OCI-LY7 (cell line): Measurements from ENCODE around the gene NOL4L. TPM values are rescaled to one million over a fixed set of nuclear protein-coding genes. Genes with fewer than 3 reads are reported as not detected.
A peak's percentile ranks its signal among the peaks of the same experiment; 100 is the strongest.

Experiments used
- BruUV-seq: library from RNA; stranded (reverse); fragments of 400-500 nt; replicated peaks from 2 replicates; lab custom pipeline; 2021; lab: Mats Ljungman, UMichigan
- CTCF ChIA-PET: fragments of 300-600 bp; sonication (Branson Sonifier 250); formaldehyde crosslinking; loops from one replicate; lab custom pipeline; 2022; ENCODE audit warnings: antibody characterized with exemption; ENCODE audit not compliant: unreplicated experiment; lab: Charles Lee
- POLR2A ChIA-PET: fragments of 300-600 bp; sonication (Branson Sonifier 250); formaldehyde crosslinking; loops from one replicate; lab custom pipeline; 2022; ENCODE audit warnings: antibody characterized with exemption; lab: Charles Lee
- DNase-seq: peaks from one replicate; pipeline ENCODE4 v3.0.0-alpha.2; 2015; ENCODE audit warnings: low spot score
- H2AFZ ChIP-seq: fragments of 200-600 bp; sonication (generic), shearing (Covaris generic); 2 replicates; pipeline ENCODE4 v1.6.1; 2014; ENCODE audit warnings: mild to moderate bottlenecking, antibody characterized with exemption, low read length, moderate library complexity
- H3K27ac ChIP-seq: fragments of 200-600 bp; sonication (generic); 2 replicates; pipeline ENCODE4 v1.5.1; 2014; ENCODE audit warnings: mixed run types, low read depth, mild to moderate bottlenecking, moderate library complexity, low read length, inconsistent platforms; ENCODE audit not compliant: poor library complexity, severe bottlenecking
- H3K36me3 ChIP-seq: fragments of 200-600 bp; sonication (generic); 2 replicates; pipeline ENCODE4 v1.6.1; 2014; ENCODE audit warnings: mild to moderate bottlenecking, antibody characterized with exemption, low read length, moderate library complexity, mixed read lengths; ENCODE audit not compliant: insufficient read depth
- H3K4me1 ChIP-seq: fragments of 200-600 bp; sonication (generic); 2 replicates; pipeline ENCODE4 v1.5.1; 2014; ENCODE audit warnings: mild to moderate bottlenecking, low read length; ENCODE audit not compliant: insufficient read depth, poor library complexity, severe bottlenecking
- H3K4me2 ChIP-seq: fragments of 200-600 bp; sonication (generic); 2 replicates; pipeline ENCODE4 v1.6.1; 2014; ENCODE audit warnings: mild to moderate bottlenecking, low read length
- H3K4me3 ChIP-seq: fragments of 200-600 bp; sonication (generic); 2 replicates; pipeline ENCODE4 v1.5.1; 2014; ENCODE audit warnings: mild to moderate bottlenecking, low read depth, low read length; ENCODE audit not compliant: poor library complexity, severe bottlenecking
- H3K79me2 ChIP-seq: fragments of 200-600 bp; sonication (generic); 2 replicates; pipeline ENCODE4 v1.6.1; 2016; ENCODE audit warnings: low read depth, mild to moderate bottlenecking, low read length, moderate library complexity, mixed read lengths; ENCODE audit not compliant: insufficient read depth
- H3K9me2 ChIP-seq: fragments of 200-600 bp; sonication (generic); 2 replicates; pipeline ENCODE4 v1.6.1; 2016; ENCODE audit warnings: mild to moderate bottlenecking, low read length, mixed read lengths; ENCODE audit not compliant: insufficient read depth
- H3K9me3 ChIP-seq: fragments of 200-600 bp; sonication (generic); 2 replicates; pipeline ENCODE4 v1.6.1; 2014; ENCODE audit warnings: mild to moderate bottlenecking, mixed run types, low read length, mixed read lengths
- H4K20me1 ChIP-seq: fragments of 200-600 bp; sonication (generic); 2 replicates; pipeline ENCODE4 v1.6.1; 2014; ENCODE audit warnings: mild to moderate bottlenecking, antibody characterized with exemption, low read length, moderate library complexity, mixed read lengths; ENCODE audit not compliant: insufficient read depth
- EZH2phosphoT487 ChIP-seq: fragments of 200-600 bp; sonication (generic); IDR thresholded peaks from 2 replicates; pipeline ENCODE4 v1.6.1; 2018; ENCODE audit warnings: low read depth, borderline replicate concordance, mild to moderate bottlenecking, mixed run types, antibody characterized with exemption, low read length, moderate library complexity, mixed read lengths
- intact Hi-C: fragments of 100-400 bp; cut with micrococcal nuclease; formaldehyde crosslinking; loops from one replicate; pipeline ENCODE4 v1.10.0; 2022; ENCODE audit not compliant: unreplicated experiment
- total RNA-seq, 2 experiments: library from RNA; depleted of rRNA in 1 of 2; stranded (reverse); fragments of >200 nt in 1 of 2; shearing (Covaris generic) in 1 of 2; gene quantifications; 2 replicates each; pipeline ENCODE4 v1.2.3, GENCODE V29; 2014 to 2022
- TF ChIP-seq, protein P1 (sequence below): fragments of 200-600 bp; sonication (generic); conservative IDR thresholded peaks from 2 replicates; pipeline ENCODE4 v1.5.1; 2014; ENCODE audit warnings: mild to moderate bottlenecking, antibody characterized with exemption, low read length, moderate library complexity, mixed read lengths

The NOL4L gene
- total RNA-seq, 2 experiments from 2014 or later: 3.9 to 4.2 TPM

DNA sequence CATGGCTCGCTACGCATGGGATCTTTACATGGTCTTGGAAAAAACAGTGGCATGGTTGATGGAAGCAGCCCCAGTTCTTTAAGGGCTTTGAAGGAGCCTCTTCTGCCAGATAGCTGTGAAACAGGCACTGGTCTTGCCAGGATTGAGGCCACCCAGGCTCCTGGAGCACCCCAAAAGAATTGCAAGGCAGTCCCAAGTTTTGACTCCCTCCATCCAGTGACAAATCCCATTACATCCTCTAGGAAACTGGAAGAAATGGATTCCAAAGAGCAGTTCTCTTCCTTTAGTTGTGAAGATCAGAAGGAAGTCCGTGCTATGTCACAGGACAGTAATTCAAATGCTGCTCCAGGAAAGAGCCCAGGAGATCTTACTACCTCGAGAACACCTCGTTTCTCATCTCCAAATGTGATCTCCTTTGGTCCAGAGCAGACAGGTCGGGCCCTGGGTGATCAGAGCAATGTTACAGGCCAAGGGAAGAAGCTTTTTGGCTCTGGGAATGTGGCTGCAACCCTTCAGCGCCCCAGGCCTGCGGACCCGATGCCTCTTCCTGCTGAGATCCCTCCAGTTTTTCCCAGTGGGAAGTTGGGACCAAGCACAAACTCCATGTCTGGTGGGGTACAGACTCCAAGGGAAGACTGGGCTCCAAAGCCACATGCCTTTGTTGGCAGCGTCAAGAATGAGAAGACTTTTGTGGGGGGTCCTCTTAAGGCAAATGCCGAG lies 148.8 kb downstream of the NOL4L start:
- Histone ChIP-seq H3K4me1 (peaks cover 3% of the 10 kb centered on the region), H3K79me2 (no peaks in the 10 kb centered on the region), H3K27ac (no peak overlapping the region), H3K9me3 (no peaks in the 10 kb centered on the region), H4K20me1 (no peaks in the 10 kb centered on the region), H3K36me3 (peaks cover 86% of the 10 kb centered on the region), H2AFZ (no peak overlapping the region), H3K4me3 (no peak overlapping the region), H3K9me2 (no peaks in the 10 kb centered on the region), H3K4me2 (no peak overlapping the region)
- BruUV-seq: TSS peak; percentile 27
- intact Hi-C loops: no loop called here
- no peak for DNase-seq
- CTCF ChIA-PET: no interaction called here
- TF ChIP-seq, protein P1, sequence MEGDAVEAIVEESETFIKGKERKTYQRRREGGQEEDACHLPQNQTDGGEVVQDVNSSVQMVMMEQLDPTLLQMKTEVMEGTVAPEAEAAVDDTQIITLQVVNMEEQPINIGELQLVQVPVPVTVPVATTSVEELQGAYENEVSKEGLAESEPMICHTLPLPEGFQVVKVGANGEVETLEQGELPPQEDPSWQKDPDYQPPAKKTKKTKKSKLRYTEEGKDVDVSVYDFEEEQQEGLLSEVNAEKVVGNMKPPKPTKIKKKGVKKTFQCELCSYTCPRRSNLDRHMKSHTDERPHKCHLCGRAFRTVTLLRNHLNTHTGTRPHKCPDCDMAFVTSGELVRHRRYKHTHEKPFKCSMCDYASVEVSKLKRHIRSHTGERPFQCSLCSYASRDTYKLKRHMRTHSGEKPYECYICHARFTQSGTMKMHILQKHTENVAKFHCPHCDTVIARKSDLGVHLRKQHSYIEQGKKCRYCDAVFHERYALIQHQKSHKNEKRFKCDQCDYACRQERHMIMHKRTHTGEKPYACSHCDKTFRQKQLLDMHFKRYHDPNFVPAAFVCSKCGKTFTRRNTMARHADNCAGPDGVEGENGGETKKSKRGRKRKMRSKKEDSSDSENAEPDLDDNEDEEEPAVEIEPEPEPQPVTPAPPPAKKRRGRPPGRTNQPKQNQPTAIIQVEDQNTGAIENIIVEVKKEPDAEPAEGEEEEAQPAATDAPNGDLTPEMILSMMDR: no peak
- TF ChIP-seq EZH2phosphoT487: no peak
- POLR2A ChIA-PET: no interaction called here

DNA sequence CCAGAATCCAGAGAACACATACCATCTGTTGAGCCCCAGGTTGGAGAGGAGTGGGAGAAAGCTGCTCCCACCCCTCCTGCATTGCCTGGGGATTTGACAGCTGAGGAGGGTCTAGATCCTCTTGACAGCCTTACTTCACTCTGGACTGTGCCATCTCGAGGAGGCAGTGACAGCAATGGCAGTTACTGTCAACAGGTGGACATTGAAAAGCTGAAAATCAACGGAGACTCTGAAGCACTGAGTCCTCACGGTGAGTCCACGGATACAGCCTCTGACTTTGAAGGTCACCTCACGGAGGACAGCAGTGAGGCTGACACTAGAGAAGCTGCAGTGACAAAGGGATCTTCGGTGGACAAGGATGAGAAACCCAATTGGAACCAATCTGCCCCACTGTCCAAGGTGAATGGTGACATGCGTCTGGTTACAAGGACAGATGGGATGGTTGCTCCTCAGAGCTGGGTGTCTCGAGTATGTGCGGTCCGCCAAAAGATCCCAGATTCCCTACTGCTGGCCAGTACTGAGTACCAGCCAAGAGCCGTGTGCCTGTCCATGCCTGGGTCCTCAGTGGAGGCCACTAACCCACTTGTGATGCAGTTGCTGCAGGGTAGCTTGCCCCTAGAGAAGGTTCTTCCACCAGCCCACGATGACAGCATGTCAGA lies 149.6 kb downstream of the NOL4L start:
- no peak overlapping the region for H3K27ac ChIP-seq
- H3K4me3 ChIP-seq: no peak overlapping the region
- ChIA-PET CTCF (no interaction called here), POLR2A (no interaction called here)
- no peaks in the 10 kb centered on the region for H3K79me2 ChIP-seq
- no peak for DNase-seq
- peaks cover 91% of the 10 kb centered on the region for H3K36me3 ChIP-seq
- H4K20me1 ChIP-seq: no peaks in the 10 kb centered on the region
- no peak overlapping the region for H3K4me2 ChIP-seq
- no peaks in the 10 kb centered on the region for H3K4me1 ChIP-seq
- BruUV-seq: no TSS peak
- intact Hi-C loops: no loop called here
- H3K9me2 ChIP-seq: no peaks in the 10 kb centered on the region
- no peak for TF ChIP-seq EZH2phosphoT487
- TF ChIP-seq, protein P1: no peak
- H2AFZ ChIP-seq: no peak overlapping the region
- H3K9me3 ChIP-seq: no peaks in the 10 kb centered on the region

DNA sequence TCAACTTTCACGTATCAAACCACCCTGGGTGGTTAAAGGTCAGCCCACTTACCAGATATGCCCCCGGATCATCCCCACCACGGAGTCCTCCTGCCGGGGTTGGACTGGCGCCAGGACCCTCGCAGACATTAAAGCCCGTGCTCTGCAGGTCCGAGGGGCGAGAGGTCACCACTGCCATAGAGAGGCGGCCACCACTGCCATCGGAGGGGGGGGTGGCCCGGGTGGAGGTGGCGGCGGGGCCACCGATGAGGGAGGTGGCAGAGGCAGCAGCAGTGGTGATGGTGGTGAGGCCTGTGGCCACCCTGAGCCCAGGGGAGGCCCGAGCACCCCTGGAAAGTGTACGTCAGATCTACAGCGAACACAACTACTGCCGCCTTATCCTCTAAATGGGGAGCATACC lies 150.7 kb downstream of the NOL4L start:
- Histone ChIP-seq H3K4me2 (no peak overlapping the region), H3K9me2 (no peaks in the 10 kb centered on the region), H4K20me1 (no peaks in the 10 kb centered on the region), H3K4me3 (no peak overlapping the region), H3K27ac (no peak overlapping the region), H3K4me1 (no peaks in the 10 kb centered on the region), H3K36me3 (peaks cover 100% of the 10 kb centered on the region), H2AFZ (no peak overlapping the region), H3K79me2 (no peaks in the 10 kb centered on the region), H3K9me3 (no peaks in the 10 kb centered on the region)
- TF ChIP-seq EZH2phosphoT487: no peak
- TF ChIP-seq, protein P1: no peak
- BruUV-seq: no TSS peak
- no peak for DNase-seq
- intact Hi-C loops: no loop called here
- ChIA-PET POLR2A (no interaction called here), CTCF (no interaction called here)
